Parietal lobe (tissue), 1 donor: Measurements from ENCODE around the gene IL22RA2. TPM values are rescaled to one million over a fixed set of nuclear protein-coding genes. Genes with fewer than 3 reads are reported as not detected.

Experiments used
- total RNA-seq: library from RNA; depleted of rRNA; stranded (reverse); fragments of >200 nt; gene quantifications from one replicate; pipeline ENCODE4 v1.2.3, GENCODE V29; 2014

Gene IL22RA2
- total RNA-seq = not detected

GRCh38 chr6:137173501-137173900, at the start of gene IL22RA2:
Gene IL22RA2, minus strand, starts transcription at chr6:137173644. Its CDS starts 11,895 bp downstream, at chr6:137161749.

GRCh38 chr6:137218917-137219663, 45.6 kb upstream of the IL22RA2 start, which contains the start of gene IFNGR1:
Gene IFNGR1, minus strand, starts transcription at chr6:137219385. Its CDS starts 58 bp downstream, at chr6:137219327.

Other genes with a start within 250 kb of the IL22RA2 start
- not detected for gene IL20RA, start 128.7 kb downstream of the IL22RA2 start, total RNA-seq
- 47.0 TPM for gene IFNGR1, start 45.7 kb upstream of the IL22RA2 start, total RNA-seq